GM13976 (cell line): ENCODE measurements around the gene CPS1.

Experiments
- DNase-seq: peaks from one replicate; pipeline ENCODE4 v3.0.0; 2012; ENCODE audit warnings: low spot score
- in situ Hi-C: fragments of 300-500 bp; cut with MboI; formaldehyde crosslinking; loops from one replicate; pipeline ENCODE4 v1.12.0; 2022; ENCODE audit warnings: low sequenced_read_pairs, mixed read lengths, inconsistent platforms; ENCODE audit not compliant: unreplicated experiment
- TF ChIP-seq, protein P1 (sequence below): IDR thresholded peaks from 2 replicates; pipeline ENCODE4 v1.5.1; 2012; ENCODE audit warnings: borderline replicate concordance, mild to moderate bottlenecking; ENCODE audit not compliant: insufficient read depth; ENCODE audit errors: extremely low read depth, missing control alignments, control extremely low read depth

The CPS1 gene

DNA sequence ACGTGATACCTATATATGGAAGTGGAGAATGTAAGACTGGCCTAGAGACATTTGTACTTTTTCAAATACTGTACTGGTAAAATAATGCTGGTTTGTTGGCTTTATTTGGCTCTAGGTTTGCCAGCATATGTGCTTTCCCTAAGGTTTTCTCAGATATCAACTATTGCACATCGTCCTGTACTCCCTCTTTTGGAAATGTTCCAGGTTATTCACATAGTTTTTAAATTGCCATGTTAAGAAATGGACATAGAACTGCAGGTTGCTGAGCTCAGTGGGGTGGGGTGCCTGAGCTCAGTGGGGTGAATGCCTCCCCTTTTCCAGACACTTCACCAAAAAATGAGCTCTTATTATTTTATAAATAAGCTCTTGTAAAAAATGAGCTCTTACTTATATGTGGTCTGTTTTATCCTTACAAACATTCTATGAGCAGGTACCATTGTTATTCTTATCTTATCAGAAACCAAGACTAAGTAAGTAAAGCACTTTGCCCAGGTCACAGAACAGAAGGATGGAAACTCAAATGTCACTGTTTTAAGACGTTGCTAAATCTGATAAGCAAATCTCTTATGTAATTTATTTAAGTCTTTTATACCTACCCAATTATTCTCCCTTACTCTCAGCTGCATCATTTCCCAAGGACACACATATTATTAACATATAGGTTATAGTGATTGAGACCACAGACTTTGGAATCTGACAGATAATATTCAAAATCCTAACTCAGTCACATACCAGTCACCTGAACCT lies 99.0 kb downstream of the CPS1 start:
- TF ChIP-seq, protein P1, sequence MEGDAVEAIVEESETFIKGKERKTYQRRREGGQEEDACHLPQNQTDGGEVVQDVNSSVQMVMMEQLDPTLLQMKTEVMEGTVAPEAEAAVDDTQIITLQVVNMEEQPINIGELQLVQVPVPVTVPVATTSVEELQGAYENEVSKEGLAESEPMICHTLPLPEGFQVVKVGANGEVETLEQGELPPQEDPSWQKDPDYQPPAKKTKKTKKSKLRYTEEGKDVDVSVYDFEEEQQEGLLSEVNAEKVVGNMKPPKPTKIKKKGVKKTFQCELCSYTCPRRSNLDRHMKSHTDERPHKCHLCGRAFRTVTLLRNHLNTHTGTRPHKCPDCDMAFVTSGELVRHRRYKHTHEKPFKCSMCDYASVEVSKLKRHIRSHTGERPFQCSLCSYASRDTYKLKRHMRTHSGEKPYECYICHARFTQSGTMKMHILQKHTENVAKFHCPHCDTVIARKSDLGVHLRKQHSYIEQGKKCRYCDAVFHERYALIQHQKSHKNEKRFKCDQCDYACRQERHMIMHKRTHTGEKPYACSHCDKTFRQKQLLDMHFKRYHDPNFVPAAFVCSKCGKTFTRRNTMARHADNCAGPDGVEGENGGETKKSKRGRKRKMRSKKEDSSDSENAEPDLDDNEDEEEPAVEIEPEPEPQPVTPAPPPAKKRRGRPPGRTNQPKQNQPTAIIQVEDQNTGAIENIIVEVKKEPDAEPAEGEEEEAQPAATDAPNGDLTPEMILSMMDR: no peak

DNA sequence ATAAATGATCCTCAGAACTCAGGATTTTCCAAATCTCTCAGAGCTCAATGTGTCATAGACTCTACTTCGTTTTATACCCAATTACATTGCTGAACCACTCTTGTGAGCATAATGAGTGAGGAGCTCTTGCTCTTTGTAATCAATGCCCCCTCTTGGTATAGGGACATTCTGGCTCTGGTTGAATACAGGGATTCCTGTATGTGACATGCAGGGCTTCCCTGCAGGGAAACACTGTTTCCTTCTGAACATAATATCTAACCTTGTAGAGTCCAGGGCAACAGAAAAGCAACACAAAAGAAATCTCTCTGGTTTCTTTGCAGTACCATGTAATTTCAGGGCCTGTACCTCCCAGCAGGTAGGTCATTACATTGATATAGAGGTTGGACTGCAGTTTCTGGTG lies 101.5 kb downstream of the CPS1 start:
- in situ Hi-C loops: no loop called here
- no peak for DNase-seq
- TF ChIP-seq, protein P1: no peak

More for the DNA sequence above, 99.0 kb downstream of the CPS1 start:
- in situ Hi-C loops: no loop called here
- no peak for DNase-seq

DNA sequence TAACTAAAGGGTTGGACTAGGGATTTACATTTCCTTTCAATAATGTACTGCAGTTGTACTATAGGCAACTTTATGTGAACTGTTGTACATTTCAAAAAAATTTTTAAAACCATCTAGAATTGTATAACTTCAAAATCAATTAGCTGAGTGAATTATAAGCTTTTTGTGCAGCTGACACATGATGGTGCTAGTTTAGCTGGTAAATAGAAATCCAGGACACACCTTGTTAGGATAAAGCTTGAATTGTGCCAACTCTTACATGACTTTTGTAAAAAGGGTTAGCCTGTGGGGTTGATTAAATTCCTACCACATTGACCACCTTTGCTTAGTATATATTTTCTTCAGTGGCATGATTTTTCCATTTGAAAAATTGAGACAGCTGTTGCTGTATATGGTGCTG lies 104.4 kb downstream of the CPS1 start:
- TF ChIP-seq, protein P1: no peak
- in situ Hi-C loops: no loop called here
- DNase-seq: no peak

DNA sequence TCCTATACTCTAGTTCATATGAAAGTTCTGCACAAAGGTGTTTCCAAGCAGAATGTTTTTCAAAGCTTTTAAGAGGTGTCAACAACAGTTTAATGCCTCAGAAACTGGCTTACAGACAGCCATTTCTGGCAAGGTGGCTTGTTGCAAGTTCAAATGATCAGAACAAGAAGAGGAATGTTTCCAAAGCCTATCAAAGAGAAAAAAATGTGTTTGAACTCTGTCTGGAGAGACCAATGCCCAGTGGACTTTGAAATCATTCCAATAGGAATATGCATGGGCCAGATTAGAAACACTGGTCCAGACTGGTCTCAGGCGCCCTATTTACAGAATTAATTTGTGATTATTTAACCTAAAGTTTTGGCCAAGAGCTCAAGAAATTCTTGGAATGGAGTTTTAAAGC lies 106.2 kb downstream of the CPS1 start:
- TF ChIP-seq, protein P1: no peak
- no peak for DNase-seq
- in situ Hi-C loops: no loop called here

DNA sequence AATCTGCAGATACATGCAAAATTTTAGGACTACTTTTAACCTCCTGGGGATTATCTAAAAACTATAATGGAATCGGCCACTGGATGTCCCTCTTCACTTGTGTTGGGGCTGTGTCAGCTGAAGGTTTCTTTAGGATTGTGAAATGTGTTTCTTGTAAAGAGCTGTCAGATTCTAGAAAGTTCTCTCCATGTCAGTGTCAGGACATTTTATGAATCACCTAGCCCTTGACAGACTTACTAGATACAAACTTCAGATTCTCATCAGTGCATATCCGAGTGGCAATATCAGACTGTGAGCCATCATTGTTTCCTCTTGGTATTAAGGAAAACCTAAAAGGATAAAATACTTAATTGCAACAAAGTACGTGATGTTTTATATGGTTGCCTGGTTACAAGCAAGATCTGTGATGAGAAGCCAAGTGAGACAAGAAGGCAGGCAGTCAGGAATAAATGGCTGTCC lies 107.3 kb downstream of the CPS1 start:
- DNase-seq: no peak

DNA sequence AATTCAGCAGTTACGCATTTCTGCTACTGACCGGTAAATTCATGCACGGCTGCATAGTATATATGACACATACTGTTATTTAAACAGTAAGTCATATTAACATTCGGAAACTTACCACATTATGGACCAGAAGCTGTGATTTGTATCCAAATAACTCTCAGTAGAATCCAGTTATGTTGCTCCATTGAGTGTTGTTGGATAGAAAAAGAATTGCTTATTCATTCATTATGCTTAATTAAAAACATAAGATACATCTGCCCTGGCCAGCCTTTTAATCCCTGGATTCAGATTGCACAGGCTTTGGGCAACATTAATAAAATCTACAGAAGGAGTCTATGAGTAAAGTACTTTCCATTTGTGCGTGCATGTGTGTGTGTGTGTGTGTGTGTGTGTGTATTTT lies 111.3 kb downstream of the CPS1 start:
- in situ Hi-C loops: no loop called here
- TF ChIP-seq, protein P1: no peak
- no peak for DNase-seq

More for the DNA sequence above, 107.3 kb downstream of the CPS1 start:
- in situ Hi-C loops: no loop called here
- TF ChIP-seq, protein P1: no peak
